Upper lobe of left lung (tissue), 6 donors: Measurements from ENCODE around the gene NRF1. TPM values are rescaled to one million over a fixed set of nuclear protein-coding genes. Genes with fewer than 3 reads are reported as not detected.
"Not testable (repeated sequence)": the region's sequence is repeated elsewhere in the genome, so short reads cannot be mapped to it uniquely, and the experiment has no call there.

Experiments
- ATAC-seq, 2 donors: fragments of 200-7000 bp; cut with Tn5 transposase; one replicate each; pipeline ENCODE4 v1.9.1; 2022; ENCODE audit warnings: mild to moderate bottlenecking in 2 of 2, moderate library complexity in 2 of 2; ENCODE audit not compliant: low FRiP score in 2 of 2
- DNase-seq, 2 donors: peaks; one replicate each; pipeline ENCODE4 v3.0.0-alpha.2; 2019 to 2020
- H3K27ac ChIP-seq, 4 donors: fragments of 200-600 bp; sonication (generic); one replicate each; pipeline ENCODE4 v1.5.1; 2016 to 2019
- H3K27me3 ChIP-seq, 4 donors: fragments of 200-600 bp; sonication (generic); one replicate each; pipeline ENCODE4 v1.5.1; 2017 to 2019
- H3K36me3 ChIP-seq, 4 donors: fragments of 200-600 bp; sonication (generic); one replicate each; pipeline ENCODE4 v1.5.1; 2016 to 2019
- H3K4me1 ChIP-seq, 4 donors: fragments of 200-600 bp; sonication (generic); one replicate each; pipeline ENCODE4 v1.5.1; 2018 to 2019
- H3K4me3 ChIP-seq, 4 donors: fragments of 200-600 bp; sonication (generic); one replicate each; pipeline ENCODE4 v1.5.1; 2017 to 2019; ENCODE audit warnings: mild to moderate bottlenecking in 2 of 4, moderate library complexity in 1 of 4
- H3K9me3 ChIP-seq, 4 donors: fragments of 200-600 bp; sonication (generic); one replicate each; pipeline ENCODE4 v1.5.1; 2018 to 2019
- CTCF ChIP-seq, 6 experiments: fragments of 450-650 bp in 4 of 6; fragments of 200-600 bp in 2 of 6; sonication (generic) in 2 of 6; IDR thresholded peaks; one replicate each; pipeline ENCODE4 v1.5.1; 2016 to 2019; ENCODE audit warnings: antibody characterized with exemption in 6 of 6
- EP300 ChIP-seq, 4 donors: sonication (generic); formaldehyde crosslinking; IDR thresholded peaks; one replicate each; pipeline ENCODE4 v1.5.1; 2017; ENCODE audit warnings: antibody characterized with exemption in 4 of 4, control low read depth in 2 of 4
- POLR2A ChIP-seq, 4 donors: fragments of 450-650 bp; IDR thresholded peaks; one replicate each; pipeline ENCODE4 v1.5.1; 2016 to 2017; ENCODE audit warnings: antibody characterized with exemption in 4 of 4, mild to moderate bottlenecking in 2 of 4
- POLR2AphosphoS5 ChIP-seq, 2 donors: sonication (generic); formaldehyde crosslinking; IDR thresholded peaks; one replicate each; pipeline ENCODE4 v1.5.1; 2017; ENCODE audit warnings: antibody characterized with exemption in 2 of 2
- WGBS, 2 donors: methylation state at CpG; one replicate each; pipeline ENCODE4 v1.1.5; 2017 to 2018; 5-methylcytosine and 5-hydroxymethylcytosine counted together
- total RNA-seq, 6 donors: library from RNA; depleted of rRNA in 4 of 6; stranded (reverse); fragments of >200 nt in 4 of 6; gene quantifications; one replicate each; pipeline versions ENCODE4 v1.1.0 to v1.2.1, GENCODE V29; 2016 to 2021
- donor health status: DM: no; HTN: no; CAD: no; lungs with moderate emphysema.
- donor health status: DM: no; HTN: yes; CAD: no; lungs with severe emphysema.

Gene NRF1
- total RNA-seq, 6 donors from 2014 or later: 12.7 to 27.2 (median 19.1) TPM

DNA sequence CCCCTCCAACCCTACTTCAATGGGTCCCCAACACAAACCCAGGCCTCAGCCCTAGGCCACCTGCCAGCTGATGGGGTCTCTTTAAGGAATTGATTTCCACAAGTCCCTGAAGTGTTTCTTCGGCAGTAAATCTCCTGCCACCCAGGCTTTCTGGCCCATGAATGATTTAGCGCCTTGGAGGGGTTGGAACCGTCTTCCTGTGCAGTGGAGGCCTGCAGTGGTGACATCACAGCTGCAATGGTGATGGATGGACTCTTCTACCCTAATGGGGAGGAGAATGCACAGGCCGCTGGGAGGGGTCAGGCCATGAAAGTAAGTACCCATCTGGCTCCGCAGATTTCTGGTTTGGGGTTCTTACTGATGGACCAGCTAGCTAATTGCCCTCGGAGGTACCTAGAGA lies 177.5 kb downstream of the NRF1 start:
- 82 to 86% methylated on average over 4 to 6 of the region's 6 CpGs for whole genome bisulfite sequencing, 2 donors
- no peaks in the 10 kb centered on the region for H3K36me3 ChIP-seq
- peaks cover 17 to 22% (median 21%) of the 10 kb centered on the region in 4 donors for H3K4me1 ChIP-seq
- no peak for TF ChIP-seq CTCF (IDR thresholded peaks at IDR 0.05)
- TF ChIP-seq POLR2AphosphoS5 (IDR thresholded peaks at IDR 0.05): no peak
- TF ChIP-seq EP300 (IDR thresholded peaks at IDR 0.05): no peak
- no peak for TF ChIP-seq POLR2A (IDR thresholded peaks at IDR 0.05)
- peaks cover 6 to 31% (median 19%) of the 10 kb centered on the region in 4 donors for H3K27me3 ChIP-seq
- H3K9me3 ChIP-seq: no peaks in the 10 kb centered on the region
- H3K27ac ChIP-seq: no peak overlapping the region
- no peak overlapping the region for H3K4me3 ChIP-seq
- ATAC-seq: no peak
- DNase-seq: no peak

DNA sequence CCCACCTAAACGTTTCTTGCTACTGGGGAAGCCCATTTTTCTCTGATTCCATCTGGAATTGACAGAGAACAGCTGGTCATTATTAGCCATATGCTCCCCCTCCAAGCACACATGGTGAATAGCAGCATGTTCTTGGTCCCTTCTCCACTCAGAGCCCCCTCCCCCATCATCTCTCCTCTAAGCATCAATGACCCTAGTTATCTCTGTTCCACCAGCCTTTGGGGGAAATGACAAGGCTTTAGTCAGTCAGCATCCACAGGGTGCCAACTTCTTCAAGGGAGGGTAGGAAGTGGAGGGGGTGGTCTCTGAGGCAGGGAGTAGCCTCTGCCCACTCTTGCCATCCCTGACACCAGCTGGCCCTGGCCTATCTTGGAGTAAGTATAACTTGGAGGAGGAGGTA lies 178.1 kb downstream of the NRF1 start:
- H3K27ac ChIP-seq: no peak overlapping the region
- TF ChIP-seq CTCF (IDR thresholded peaks at IDR 0.05) (no peak), EP300 (IDR thresholded peaks at IDR 0.05) (no peak), POLR2A (IDR thresholded peaks at IDR 0.05) (no peak), POLR2AphosphoS5 (IDR thresholded peaks at IDR 0.05) (no peak)
- H3K36me3 ChIP-seq: no peaks in the 10 kb centered on the region
- DNase-seq (no peak), ATAC-seq (no peak)
- H3K4me1 ChIP-seq: peaks cover 13 to 16% (median 15%) of the 10 kb centered on the region in 4 donors
- no peaks in the 10 kb centered on the region for H3K9me3 ChIP-seq
- no peak overlapping the region for H3K4me3 ChIP-seq
- peaks cover 6 to 24% (median 14%) of the 10 kb centered on the region in 4 donors for H3K27me3 ChIP-seq
- 29 to 57% methylated on average over 1 of the region's 1 CpG for WGBS, 2 donors

GRCh38 chr7:129790136-129790535 lies 178.6 kb downstream of the NRF1 start:
- H3K27me3 ChIP-seq: peaks cover 6 to 19% (median 11%) of the 10 kb centered on the region in 4 donors
- no peak for DNase-seq
- H3K36me3 ChIP-seq: no peaks in the 10 kb centered on the region
- no peaks in the 10 kb centered on the region for H3K9me3 ChIP-seq
- TF ChIP-seq EP300 (IDR thresholded peaks at IDR 0.05) (no peak), POLR2A (IDR thresholded peaks at IDR 0.05) (no peak), CTCF (IDR thresholded peaks at IDR 0.05) (no peak)
- H3K4me3 ChIP-seq: no peak overlapping the region
- WGBS, 2 donors: 79 to 82% methylated on average over 6 of the region's 6 CpGs
- H3K27ac ChIP-seq: no peak overlapping the region
- ATAC-seq: no peak
- H3K4me1 ChIP-seq: peaks cover 8 to 11% (median 10%) of the 10 kb centered on the region in 4 donors

DNA sequence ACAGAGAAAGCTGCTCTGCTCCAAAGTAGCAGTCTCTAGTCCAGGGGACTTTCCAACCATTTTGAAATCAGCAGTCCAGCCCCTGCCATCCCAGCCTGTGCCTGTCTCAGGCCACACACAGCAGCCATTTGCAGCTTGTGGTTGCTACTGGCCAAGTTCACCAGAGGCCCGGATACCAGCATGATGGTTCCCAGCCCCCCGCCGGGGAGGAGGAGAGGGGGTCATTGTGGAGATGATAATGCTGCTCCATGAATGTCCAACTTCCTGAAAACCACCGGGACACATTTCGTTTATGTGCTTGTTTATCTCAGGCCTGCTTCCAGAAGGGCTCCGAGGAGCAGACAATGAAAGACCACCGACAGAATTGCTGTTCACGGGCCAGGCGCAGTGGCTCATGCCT lies 181.2 kb downstream of the NRF1 start:
- Histone ChIP-seq H3K27me3 (no peaks in the 10 kb centered on the region), H3K9me3 (no peaks in the 10 kb centered on the region), H3K27ac (no peak overlapping the region), H3K4me1 (no peaks in the 10 kb centered on the region), H3K4me3 (no peak overlapping the region), H3K36me3 (no peaks in the 10 kb centered on the region)
- ATAC-seq (no peak), DNase-seq (no peak)
- no peak for TF ChIP-seq POLR2AphosphoS5 (IDR thresholded peaks at IDR 0.05)
- TF ChIP-seq EP300 (IDR thresholded peaks at IDR 0.05): no peak
- TF ChIP-seq CTCF (IDR thresholded peaks at IDR 0.05): no peak
- TF ChIP-seq POLR2A (IDR thresholded peaks at IDR 0.05): no peak
- WGBS, 2 donors: 69 to 73% methylated on average over 6 to 9 of the region's 9 CpGs

DNA sequence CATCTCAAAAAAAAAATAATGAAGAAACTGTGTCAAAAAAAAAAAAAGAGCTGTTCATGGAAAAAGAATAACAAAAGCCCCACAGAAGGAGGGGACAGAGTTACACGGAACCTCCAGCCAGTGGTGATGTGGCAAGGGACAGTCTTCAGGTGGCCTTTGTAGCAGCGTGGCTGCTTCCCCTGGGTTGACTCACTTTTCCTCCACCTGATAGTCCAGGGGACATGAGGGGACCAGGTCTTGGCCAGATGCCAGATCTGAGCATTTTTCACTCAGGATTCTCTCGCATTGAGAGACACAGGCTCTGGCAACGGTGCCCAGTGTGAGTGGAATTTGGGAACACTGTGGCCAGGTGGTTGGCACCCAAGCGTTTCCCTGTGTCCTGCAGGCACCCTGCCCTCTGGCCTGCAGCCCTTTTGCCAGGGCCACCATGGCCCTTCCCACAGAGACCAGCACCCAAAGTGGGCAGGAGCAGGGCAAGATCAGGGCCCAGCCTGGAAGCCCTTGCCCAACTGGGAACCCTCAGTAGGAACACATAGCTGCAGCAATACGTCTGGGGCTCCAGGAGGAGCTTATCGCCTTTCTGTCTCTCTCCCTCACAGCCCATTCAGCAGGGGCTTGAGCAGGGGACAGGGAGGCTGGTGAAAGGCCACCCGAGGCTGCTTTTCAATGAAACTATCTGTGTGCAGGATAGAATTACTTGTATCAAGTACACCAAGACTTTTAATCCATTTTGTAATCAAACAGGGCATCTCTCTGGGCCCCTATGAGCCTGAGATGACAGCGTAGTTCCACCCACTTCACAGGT lies 182.2 kb downstream of the NRF1 start:
- Histone ChIP-seq H3K27ac (no peak overlapping the region), H3K27me3 (no peaks in the 10 kb centered on the region), H3K4me3 (no peak overlapping the region), H3K4me1 (no peaks in the 10 kb centered on the region), H3K9me3 (no peaks in the 10 kb centered on the region), H3K36me3 (no peaks in the 10 kb centered on the region)
- 77 to 81% methylated on average over 8 to 9 of the region's 9 CpGs for WGBS, 2 donors
- DNase-seq (no peak), ATAC-seq (no peak)
- TF ChIP-seq POLR2A (IDR thresholded peaks at IDR 0.05): no peak
- TF ChIP-seq CTCF (IDR thresholded peaks at IDR 0.05): no peak
- no peak for TF ChIP-seq POLR2AphosphoS5 (IDR thresholded peaks at IDR 0.05)
- TF ChIP-seq EP300 (IDR thresholded peaks at IDR 0.05): no peak

DNA sequence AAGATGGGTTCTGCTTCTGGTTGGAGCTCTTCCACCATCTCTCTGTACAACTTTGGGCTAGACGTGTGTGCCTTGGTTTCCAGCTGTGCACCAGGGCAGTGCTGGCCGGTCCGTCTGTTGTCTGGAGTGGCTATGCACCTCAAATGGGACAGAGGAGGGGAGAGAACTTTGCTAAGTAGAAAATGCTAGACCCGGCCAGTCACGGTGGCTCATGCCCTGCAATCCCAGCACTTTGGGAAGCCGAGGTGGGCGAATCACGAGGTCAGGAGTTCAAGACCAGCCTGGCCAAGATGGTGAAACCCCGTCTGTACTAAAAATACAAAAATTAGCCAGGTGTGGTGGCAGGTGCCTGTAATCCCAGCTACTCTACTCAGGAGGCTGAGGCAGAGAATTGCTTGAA lies 182.9 kb downstream of the NRF1 start:
- WGBS, 2 donors: 88 to 91% methylated on average over 6 to 9 of the region's 9 CpGs
- not testable (repeated sequence) for H3K4me1 ChIP-seq, DNase-seq, H3K27ac ChIP-seq, ATAC-seq, H3K36me3 ChIP-seq, H3K9me3 ChIP-seq, H3K4me3 ChIP-seq, H3K27me3 ChIP-seq
